IPS-18c (cell line): Measurements from ENCODE around the gene SLC13A2.

Experiments
- H3K4me3 ChIP-seq: 2 replicates; pipeline ENCODE4 v1.7.0; 2013; ENCODE audit warnings: low read depth, mild to moderate bottlenecking, low read length, moderate library complexity; ENCODE audit not compliant: insufficient read depth
- H3K9me3 ChIP-seq: one replicate; pipeline ENCODE4 v1.6.1; 2013; ENCODE audit warnings: mild to moderate bottlenecking, low read length, moderate library complexity; ENCODE audit not compliant: control insufficient read depth, insufficient read depth

SLC13A2 gene

DNA sequence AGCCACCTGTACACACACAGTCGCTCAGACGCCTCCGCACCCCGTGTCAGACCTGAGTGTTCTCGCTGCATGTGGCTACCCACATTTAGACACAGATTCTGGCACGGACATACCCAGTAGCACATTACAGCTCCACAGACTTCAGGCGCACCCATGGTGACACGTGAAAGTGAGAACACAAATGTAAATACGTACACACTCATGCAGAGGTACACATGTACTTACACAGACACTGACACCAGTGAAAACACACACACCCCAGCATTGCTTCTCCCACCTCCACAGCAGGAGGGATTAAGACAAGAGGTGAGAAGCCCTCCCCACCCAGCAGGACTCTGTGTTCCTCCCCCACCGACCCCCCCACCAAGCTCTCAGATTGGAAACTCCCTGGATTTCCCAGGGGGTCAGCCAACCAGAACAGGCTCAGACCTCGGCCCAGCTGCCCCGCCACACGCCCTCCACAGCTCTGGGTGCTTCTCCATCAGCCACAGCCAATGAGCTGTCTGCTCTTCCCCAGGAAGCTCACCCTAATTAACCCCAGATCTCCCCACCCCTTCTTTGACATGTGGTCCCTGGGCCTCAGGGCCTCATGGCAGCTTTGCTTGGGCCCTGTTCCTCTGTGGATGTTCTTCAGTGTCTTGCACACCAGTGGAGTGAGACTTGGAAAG lies 27.4 kb downstream of the SLC13A2 start:
- no peaks in the 10 kb centered on the region for H3K9me3 ChIP-seq
- H3K4me3 ChIP-seq = no peak overlapping the region

DNA sequence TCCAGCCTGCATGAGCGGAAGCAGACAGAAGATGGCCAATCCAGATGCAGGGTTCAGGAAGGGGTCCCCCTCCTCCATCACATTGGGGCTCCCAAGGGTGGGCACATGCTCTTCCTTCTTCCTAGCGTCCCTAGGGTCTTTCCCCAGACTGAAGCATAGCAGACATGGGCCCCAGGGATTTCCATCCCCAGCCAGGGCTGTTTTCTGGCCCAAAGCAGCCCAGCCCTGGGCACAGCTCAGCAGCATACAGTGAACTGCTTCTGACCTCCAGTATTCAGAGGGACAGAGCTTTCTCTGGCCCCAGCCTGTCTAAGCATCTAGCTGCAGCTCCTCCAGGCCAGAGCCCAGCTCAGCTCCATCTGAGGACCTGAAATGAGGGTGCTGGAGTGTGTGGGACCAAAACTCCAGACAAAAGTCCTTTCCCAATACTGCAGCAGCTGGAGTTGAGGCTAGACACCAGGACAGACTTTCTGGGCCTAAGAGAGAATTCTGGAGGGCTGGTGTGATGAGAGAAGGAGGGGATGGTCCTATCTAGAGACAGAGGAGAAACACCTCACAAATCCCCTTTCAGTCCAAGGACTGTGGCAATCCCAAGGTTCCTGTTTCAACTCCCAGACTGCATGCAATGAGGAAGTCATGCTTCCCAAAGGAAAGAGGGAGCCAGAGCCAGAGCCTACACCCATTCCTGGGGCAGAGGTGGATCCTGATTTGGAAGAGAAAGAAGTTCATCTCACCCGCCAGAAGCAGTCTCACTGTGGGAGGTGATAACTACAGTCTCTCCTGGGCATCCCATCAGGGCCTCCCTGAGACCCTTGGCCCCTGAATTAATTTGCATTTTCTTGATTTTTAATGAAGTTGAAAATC lies 28.2 kb downstream of the SLC13A2 start:
- Histone ChIP-seq H3K4me3 (no peak overlapping the region), H3K9me3 (no peaks in the 10 kb centered on the region)

DNA sequence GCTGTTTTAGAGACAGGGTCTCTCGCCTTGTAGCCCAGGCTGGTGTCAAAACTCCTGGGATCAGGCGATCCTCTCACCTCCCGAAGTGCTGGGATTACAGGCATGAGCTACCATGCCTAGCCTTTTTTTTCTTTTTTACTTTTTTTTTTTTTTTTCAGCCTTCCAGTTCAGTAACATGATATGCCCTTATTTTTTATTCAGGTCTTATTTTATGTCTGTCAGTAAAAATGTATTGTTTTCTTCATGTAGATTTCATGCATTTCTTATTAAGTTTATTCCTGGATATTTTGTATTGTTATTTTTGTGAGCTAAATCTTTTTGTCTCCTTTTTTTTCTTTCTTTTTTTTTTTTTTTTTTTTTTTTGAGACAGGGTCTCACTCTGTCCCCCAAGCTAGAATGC lies 30.0 kb downstream of the SLC13A2 start:
- no peaks in the 10 kb centered on the region for H3K9me3 ChIP-seq
- no peak overlapping the region for H3K4me3 ChIP-seq

DNA sequence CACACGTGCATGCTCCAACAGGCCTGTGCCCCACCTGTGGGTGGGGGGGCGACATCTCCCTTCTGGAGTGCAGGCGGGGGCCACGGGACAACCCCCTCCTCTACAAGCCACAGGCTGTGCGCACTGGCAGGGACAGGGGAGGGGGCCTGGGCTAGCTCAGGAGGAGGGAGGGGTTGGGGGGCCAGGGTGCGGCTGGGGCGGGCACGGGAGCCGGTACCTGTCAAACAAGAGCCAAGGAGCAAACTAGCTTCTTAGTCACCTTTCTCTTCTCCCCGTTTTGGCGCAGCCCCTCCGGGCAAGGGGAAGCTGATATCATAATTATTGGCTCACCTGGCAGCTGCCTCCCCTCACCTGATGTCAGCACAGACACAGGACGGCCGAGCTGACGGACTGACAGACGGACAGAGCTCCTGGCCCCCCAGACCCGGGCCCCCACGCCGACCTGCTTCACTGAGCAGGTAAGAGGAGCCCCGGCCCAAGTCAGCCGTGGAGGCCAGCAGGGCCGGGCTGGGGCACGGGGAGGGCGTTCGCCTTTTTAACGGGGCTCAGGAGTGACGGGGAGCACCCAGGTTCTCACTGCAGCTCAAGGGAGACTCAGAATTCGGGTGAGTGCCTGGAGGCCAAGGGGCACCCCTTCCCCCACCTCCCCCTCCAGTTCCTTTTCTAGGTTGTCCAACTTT lies 32.7 kb downstream of the SLC13A2 start, which contains the start of gene FOXN1:
TSS of gene FOXN1 (plus strand) at position 363 of the 680 bp plus-strand sequence. CDS start 17,622 bp downstream, outside the sequence.
- no peak within 1 kb of the TSS for H3K4me3 ChIP-seq
- H3K9me3 ChIP-seq = peaks cover 3% of the 10 kb centered on the region

DNA sequence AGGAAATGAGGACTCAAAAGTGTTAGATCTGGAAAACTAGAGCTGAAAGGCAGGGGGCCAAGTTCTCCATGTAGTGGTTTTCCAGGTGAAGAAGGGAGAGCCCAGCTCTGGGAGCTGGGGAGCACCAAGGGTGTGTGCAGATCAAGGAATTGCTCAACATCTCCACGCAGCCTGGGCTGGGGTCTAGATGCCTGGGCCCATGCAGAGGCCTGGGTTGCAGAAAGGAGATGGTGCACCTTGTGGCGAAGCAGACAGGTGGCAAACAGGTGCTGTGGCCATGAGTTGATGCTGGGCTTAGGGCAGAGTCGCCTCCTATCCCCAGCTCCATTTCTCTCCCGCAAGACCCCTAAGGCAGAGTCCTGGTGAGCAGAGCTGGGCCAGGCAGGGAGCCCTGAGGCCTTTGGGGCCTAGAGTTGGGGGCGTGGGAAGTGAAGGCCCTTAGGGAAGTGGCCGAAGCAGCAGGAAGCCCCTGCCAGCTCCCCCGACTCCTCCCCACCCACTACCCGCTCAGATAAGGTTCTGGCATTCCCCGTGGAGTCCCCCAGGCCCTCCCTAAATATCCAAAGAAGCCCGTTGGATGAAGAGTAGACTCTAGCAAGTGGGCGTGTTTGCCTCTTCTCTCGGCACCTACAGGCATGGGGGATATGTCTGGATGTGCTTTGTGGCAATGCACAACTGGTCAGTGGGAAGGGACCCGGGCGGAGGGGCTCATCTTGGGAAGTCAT lies 33.5 kb downstream of the SLC13A2 start:
- H3K4me3 ChIP-seq = no peak overlapping the region
- H3K9me3 ChIP-seq = peaks cover 3% of the 10 kb centered on the region

DNA sequence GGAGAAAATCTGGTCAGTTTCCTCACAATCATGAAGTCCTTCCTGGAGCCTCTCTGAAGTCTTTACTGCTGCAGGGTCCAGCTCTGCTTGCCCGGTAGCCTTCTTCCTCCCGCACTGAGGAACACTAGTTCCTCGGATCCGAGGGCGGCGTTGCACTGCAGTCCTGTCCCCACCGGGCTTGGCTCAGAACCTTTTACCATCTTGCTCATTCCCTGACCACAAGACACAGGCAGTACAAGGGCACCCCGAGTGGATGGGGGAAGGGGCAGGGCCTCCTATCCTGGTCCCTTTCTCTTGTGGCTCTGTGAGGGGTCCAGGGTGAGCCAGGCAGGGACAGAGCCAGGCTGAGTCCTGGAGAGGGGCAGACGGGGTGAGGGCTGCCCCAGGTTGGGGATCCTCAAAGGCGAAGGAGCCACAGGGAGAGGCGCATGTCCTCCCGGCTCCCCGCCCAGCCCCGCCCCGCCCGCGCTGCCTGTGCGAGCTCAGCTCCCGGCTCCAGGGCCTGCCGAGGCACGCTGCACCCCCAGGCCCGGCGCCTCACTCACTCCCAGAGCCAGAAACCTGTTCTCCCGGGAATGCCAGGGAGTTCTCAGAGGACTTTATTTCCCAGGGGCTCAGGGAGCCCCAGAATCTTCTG lies 34.2 kb downstream of the SLC13A2 start:
- H3K4me3 ChIP-seq = no peak overlapping the region
- peaks cover 3% of the 10 kb centered on the region for H3K9me3 ChIP-seq

DNA sequence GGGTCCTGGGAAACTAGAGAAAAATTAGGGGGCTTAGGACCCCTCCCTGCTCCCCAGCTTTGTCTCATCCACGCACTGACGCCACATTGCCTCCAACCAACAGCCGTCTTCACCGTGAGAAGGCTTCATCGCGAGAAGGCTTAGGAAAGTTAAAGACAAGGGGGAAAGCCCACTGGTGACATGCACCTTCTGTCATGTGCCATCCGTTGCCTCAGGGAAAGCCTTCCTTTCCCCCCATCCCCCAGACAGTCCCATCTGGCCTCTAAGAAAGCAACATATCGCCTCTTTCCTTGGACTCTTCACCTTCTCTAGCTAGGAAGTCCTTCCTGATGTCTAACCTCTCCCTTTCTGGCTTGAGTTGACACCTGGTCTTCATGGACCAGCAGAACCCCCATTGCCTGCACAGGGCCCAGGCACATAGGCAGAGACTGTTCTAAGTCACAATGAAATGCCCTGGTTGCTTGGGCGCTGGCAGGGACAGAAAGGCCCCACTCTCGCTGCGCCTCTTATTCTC lies 34.8 kb downstream of the SLC13A2 start:
- H3K4me3 ChIP-seq = no peak overlapping the region
- H3K9me3 ChIP-seq = peaks cover 3% of the 10 kb centered on the region

DNA sequence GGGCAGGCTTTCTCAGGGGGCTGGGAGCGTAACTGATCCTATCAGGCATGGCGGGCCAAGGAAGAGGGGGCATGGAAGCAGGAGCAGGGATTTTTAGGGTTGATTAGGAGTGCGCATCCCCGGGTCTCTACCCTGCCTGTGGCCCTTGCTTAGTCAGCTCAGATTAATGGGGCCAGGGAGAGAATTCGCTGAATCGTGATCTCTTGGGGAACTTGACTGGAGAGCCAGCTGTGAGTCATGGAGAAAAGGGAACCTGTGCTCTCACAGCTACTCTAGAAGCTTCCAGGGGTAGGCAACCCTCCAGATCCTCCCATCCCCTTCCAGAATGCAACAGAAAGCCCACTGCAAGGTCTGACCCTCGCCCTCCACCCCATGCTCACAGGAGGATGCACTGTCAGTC lies 36.3 kb downstream of the SLC13A2 start:
- Histone ChIP-seq H3K4me3 (no peak overlapping the region), H3K9me3 (peaks cover 3% of the 10 kb centered on the region)

DNA sequence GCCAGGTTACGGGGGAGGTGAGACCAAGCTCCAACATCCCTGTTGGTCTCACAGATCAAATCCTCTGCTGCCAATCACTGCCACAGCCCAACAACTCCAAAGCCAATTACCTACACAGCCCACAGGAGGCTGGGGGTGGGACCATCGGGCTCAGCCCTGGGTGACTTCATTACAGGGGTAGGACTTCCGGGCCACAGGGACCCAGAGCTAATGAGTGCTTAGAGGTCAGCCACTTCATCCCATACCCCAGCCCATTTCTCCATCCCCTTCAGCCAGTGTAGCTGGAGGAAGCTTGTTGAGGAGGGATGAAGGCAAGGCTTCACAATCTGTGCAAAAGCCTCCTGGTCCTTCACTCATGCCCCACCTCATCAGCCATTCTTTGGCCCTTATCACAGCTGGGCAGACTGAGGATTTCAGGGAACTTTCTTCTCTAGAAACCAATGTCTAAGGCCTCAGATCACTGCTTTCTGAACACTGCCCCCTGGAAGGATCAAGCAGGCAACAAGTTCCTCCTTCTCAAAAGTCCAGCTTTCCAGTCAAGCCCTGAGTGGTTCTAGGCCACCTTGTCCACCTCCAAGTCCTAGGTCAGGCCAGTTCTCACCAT lies 38.5 kb downstream of the SLC13A2 start:
- peaks cover 3% of the 10 kb centered on the region for H3K9me3 ChIP-seq
- no peak overlapping the region for H3K4me3 ChIP-seq

DNA sequence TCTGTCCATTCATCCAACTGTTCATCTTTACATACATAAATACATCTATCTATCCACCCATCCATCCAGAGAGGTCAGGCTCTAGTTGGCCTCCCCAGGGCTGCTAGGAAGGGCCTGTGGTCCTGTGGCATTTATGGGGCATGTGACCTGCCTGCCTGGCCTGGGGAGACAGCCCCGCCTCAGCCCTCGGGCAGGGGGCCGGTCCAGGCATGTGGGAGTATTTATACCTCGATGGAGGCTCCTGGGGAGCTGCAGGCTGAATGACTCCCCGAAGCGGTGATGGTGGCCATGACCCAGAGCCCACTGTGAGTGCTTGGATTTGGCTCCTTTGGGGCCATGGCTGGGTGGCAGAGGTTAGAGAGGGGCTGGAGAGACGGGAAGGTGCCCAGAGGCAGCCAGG lies 40.0 kb downstream of the SLC13A2 start:
- H3K4me3 ChIP-seq = no peak overlapping the region
- H3K9me3 ChIP-seq = peaks cover 3% of the 10 kb centered on the region

DNA sequence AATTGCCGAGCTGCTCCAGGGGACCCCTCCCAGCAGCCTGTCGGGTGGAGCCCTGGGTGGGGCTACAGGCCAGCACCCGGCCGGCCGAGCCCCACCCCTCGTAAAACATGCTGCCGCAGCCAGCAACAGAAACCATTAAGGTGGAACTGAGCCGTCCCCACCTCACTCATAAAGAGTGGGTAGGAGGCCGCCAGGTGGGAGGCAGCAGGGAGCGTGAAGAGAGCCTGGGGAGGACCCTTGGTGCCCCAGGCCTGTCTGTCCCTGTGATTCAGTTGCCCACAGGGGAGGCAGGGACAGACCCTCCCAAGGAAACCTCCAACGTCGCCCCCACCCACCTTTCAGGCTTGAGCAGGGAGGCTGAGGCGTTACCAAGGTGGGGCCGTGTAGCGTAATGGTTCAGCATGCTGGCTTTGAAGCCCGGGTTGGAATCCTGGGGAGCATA lies 41.1 kb downstream of the SLC13A2 start:
- Histone ChIP-seq H3K4me3 (no peak overlapping the region), H3K9me3 (peaks cover 3% of the 10 kb centered on the region)

DNA sequence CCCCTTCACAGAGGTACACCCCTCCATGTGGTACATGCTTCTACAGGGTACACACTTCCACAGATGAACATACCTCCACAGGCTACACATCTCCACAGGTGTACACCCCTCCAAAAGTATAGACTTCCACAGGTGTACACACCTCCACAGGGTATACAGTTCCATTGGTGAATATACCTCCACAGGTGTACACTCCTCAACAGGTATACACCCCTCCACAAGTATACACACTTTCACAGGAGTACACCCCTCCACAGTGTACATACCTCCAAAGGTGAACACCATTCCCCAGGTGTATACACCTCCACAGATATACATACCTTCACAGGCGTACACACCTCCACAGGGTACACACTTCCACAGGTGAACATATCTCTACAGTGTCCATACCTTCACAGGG lies 42.1 kb downstream of the SLC13A2 start:
- Histone ChIP-seq H3K4me3 (no peak overlapping the region), H3K9me3 (no peaks in the 10 kb centered on the region)

DNA sequence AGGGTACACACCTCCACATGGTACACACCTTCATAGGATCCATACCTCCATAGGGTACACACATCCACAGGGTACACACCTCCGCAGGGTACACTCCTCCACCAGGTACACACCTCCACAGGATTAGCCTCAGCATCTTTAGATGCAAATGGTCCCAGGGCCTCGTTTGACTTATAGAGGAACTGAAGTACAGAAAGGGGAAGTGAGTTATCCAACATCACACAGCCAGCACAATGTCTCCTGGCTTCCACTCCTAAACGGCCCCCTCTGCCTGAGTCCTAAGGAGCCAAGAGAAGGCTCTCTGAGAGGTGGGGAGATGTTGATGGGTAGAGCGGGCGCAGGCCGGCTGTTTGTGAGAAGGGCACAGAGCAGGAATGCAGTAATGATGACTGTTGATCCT lies 44.7 kb downstream of the SLC13A2 start:
- Histone ChIP-seq H3K9me3 (no peaks in the 10 kb centered on the region), H3K4me3 (no peak overlapping the region)

DNA sequence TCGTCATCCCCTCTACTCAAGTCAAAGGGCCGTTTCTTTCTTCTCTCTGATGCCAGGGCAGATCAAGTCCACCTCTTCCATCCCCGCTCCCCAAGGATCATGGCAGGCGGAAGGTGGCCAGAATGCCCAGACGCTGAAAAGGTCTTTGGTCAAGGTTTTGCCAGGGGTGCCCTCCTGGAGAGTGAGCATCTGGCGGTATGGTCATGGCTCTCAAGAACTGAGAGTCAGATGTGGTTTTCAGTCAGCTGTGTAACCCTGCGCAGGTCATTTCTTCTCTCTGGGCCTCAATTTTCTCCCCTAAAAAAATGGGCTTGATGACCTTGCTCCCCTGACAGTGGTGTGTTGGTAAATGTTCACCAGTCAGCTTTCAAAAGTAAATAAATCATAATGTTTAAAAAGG lies 45.1 kb downstream of the SLC13A2 start:
- H3K9me3 ChIP-seq = no peaks in the 10 kb centered on the region
- no peak overlapping the region for H3K4me3 ChIP-seq

DNA sequence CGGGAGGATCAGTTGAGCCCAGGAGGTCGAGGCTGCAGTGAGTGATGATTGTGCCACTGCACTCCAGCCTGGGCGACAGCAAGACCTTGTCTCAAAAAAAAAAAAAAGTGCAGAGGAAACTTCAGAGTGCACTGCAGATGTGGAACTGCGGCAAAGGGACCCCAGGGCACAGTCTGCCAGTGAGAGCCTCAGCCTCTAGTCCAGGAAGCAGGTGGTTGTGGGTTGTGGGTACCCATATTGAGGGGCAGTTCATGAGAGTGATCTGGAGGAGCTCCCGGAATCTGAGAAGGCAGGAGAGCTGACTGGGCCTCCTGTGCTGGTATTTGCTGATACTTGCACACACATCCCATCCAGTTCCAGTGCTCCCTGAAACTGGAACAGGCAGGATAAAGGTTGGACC lies 45.8 kb downstream of the SLC13A2 start:
- Histone ChIP-seq H3K4me3 (no peak overlapping the region), H3K9me3 (no peaks in the 10 kb centered on the region)

DNA sequence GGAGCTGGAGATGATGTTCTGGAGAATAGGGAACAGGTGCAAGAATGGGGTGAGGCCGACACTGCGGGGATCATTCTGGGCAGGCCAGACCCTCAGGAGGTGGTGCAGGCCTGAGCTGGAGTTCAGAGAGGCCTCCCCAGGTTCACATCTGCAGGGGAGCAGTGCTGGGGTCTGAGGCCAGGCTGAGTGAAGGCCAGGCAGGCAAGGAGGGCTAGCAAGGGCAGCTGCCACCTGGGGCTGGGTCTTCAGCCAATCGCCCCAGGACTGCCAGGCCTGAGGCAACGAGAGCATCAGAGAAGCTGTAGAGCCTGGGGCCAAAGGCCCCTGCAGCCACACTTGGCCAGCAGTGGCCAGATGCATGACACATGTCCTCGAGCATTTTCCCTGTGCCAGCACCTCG lies 47.2 kb downstream of the SLC13A2 start:
- H3K9me3 ChIP-seq = no peaks in the 10 kb centered on the region

More for the DNA sequence above, 47.2 kb downstream of the SLC13A2 start:
- no peak overlapping the region for H3K4me3 ChIP-seq
